Fibroblast of the aortic adventitia (primary cell): ENCODE data around the gene FAM168A. TPM values are rescaled to one million over a fixed set of nuclear protein-coding genes. Genes with fewer than 3 reads are reported as not detected.

Experiments
- DNase-seq: peaks from one replicate; pipeline ENCODE4 v3.0.0-alpha.2; 2010; ENCODE audit warnings: low read depth
- H3K4me3 ChIP-seq: 2 replicates; pipeline ENCODE4 v1.5.1; 2011; ENCODE audit warnings: low read depth, mild to moderate bottlenecking, control low read depth, low read length, moderate library complexity
- CTCF ChIP-seq: IDR thresholded peaks from 2 replicates; pipeline ENCODE4 v1.5.1; 2011; ENCODE audit warnings: mild to moderate bottlenecking, low read length, control low read depth, inconsistent platforms; ENCODE audit not compliant: insufficient read depth
- total RNA-seq: library from RNA; depleted of rRNA; stranded (reverse); fragments of >200 nt; gene quantifications from 2 replicates; pipeline ENCODE4 v1.2.3, GENCODE V29; 2012; ENCODE audit warnings: low replicate concordance

Gene FAM168A
- total RNA-seq, 1 donor, result 40.0 TPM

GRCh38 chr11:73524774-73525173 is 73.1 kb downstream of the FAM168A start:
- no peak for DNase-seq
- H3K4me3 ChIP-seq, result no peak overlapping the region
- TF ChIP-seq CTCF, result no peak

- no peak for TF ChIP-seq CTCF
- peak; percentile 18 for DNase-seq
- no peak overlapping the region for H3K4me3 ChIP-seq
Observed at GRCh38 chr11:73521621-73522020, 76.3 kb downstream of the FAM168A start.

GRCh38 chr11:73520353-73521061 is 77.4 kb downstream of the FAM168A start:
- no peak for DNase-seq
- no peak overlapping the region for H3K4me3 ChIP-seq
- TF ChIP-seq CTCF, result no peak

- DNase-seq, result no peak
- no peak overlapping the region for H3K4me3 ChIP-seq
- no peak for TF ChIP-seq CTCF
Observed at GRCh38 chr11:73519266-73519665, 78.6 kb downstream of the FAM168A start.

GRCh38 chr11:73518195-73518594 is 79.7 kb downstream of the FAM168A start:
- DNase-seq, result no peak

GRCh38 chr11:73516080-73516479 is 81.8 kb downstream of the FAM168A start:
- DNase-seq, result no peak
- H3K4me3 ChIP-seq, result no peak overlapping the region
- no peak for TF ChIP-seq CTCF

More at GRCh38 chr11:73518195-73518594, 79.7 kb downstream of the FAM168A start:
- no peak overlapping the region for H3K4me3 ChIP-seq
- TF ChIP-seq CTCF, result no peak

GRCh38 chr11:73513707-73514106 is 84.2 kb downstream of the FAM168A start:
- no peak overlapping the region for H3K4me3 ChIP-seq
- TF ChIP-seq CTCF, result no peak
- no peak for DNase-seq
